Progenitor cell of endocrine pancreas (in vitro differentiated cells): Measurements from ENCODE around the gene ST8SIA5. TPM values are rescaled to one million over a fixed set of nuclear protein-coding genes. Genes with fewer than 3 reads are reported as not detected.

Experiments
- DNase-seq: peaks from one replicate; pipeline ENCODE4 v3.0.0; 2021; ENCODE audit warnings: low spot score; ENCODE audit not compliant: unreplicated experiment
- H3K27ac Mint-ChIP-seq: 2 replicates; pipeline ENCODE4 v1.8.0; 2021; ENCODE audit warnings: mild to moderate bottlenecking, moderate library complexity, mixed read lengths
- H3K27me3 Mint-ChIP-seq: 2 replicates; pipeline ENCODE4 v1.8.0; 2021; ENCODE audit warnings: mixed read lengths
- H3K36me3 Mint-ChIP-seq: 2 replicates; pipeline ENCODE4 v1.8.0; 2022; ENCODE audit warnings: mixed read lengths; ENCODE audit not compliant: insufficient read depth
- H3K4me1 Mint-ChIP-seq: 2 replicates; pipeline ENCODE4 v1.8.0; 2021; ENCODE audit warnings: low read depth, mixed read lengths
- H3K4me3 Mint-ChIP-seq: 2 replicates; pipeline ENCODE4 v1.8.0; 2021; ENCODE audit warnings: low read depth, mild to moderate bottlenecking, moderate library complexity, mixed read lengths
- H3K9me3 Mint-ChIP-seq: 2 replicates; pipeline ENCODE4 v1.8.0; 2021; ENCODE audit warnings: low read depth, mixed read lengths
- CTCF ChIP-seq: fragments of 200-600 bp; sonication (generic); IDR thresholded peaks from one replicate; pipeline ENCODE4 v1.5.0; 2021; ENCODE audit warnings: antibody characterized with exemption, mild to moderate bottlenecking; ENCODE audit not compliant: unreplicated experiment
- total RNA-seq: library from RNA; stranded (reverse); gene quantifications from 2 replicates; pipeline ENCODE4 v1.2.1, GENCODE V29; 2021

The ST8SIA5 gene
- total RNA-seq, 1 donor from 2014 or later = 5.3 TPM

DNA sequence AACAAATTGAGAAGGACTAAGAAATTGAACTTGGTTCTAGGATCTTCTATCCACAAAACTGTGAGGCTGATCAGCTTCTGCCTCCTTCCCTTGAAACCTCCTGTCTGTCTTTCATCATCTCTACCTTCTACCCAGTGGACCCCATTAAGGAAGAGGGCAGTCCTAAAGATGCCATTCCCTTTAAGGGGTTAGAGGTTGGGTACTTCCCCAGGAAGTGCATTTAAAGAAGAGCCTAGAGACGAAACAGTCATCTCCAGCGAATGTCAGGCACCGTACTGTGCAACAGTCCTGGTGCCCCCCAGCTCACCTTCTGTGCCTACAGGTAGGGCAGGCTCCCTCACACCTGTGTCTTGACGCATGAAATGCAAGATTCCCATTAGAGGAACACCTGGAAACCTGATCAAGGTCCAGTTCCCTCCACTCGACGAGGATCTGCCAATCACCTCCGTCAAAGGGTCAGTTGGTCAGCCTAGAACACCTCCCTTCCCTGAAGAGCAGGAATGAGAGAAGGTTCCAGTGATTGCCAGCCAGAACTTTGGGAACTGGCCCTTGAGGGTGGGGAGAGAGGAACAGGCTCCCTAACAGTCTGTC is 120.7 kb downstream of the ST8SIA5 start:
- no peak for DNase-seq
- Mint-ChIP-seq H3K4me1 (no peaks in the 10 kb centered on the region), H3K27me3 (peaks cover 3% of the 10 kb centered on the region), H3K36me3 (no peaks in the 10 kb centered on the region), H3K4me3 (no peak overlapping the region), H3K9me3 (no peaks in the 10 kb centered on the region), H3K27ac (no peak overlapping the region)
- no peak for TF ChIP-seq CTCF

DNA sequence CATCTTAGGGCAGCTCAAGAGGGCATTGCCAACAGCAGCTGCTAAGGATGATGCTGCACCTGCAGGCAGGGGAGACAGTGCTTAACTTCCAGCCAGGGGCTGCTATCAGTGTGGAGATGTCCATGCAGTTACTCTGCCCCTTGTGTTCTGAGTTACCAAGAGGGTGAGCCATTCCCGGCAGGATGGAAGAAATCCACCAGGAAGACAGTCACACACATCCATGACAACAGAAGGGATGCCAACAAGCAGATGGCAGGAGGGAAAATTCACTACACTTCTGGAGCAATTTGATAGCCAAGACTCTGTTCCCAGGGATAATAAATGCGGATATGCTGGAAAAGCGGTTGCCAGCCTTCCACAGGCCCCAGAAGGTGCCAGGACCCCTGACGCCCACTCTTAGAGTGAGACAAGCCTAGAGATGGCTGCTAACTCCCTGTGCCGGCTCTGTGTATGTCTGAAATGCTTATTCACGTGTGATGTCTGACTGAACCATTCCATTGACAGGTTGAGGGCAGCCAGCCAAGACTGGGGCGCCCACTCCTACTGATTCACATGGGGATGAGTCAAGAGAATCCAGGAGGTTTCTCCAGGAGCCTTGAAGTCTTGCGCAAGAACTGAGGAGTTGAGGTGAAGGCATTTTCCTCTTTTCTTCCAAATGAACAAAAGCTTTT is 124.3 kb downstream of the ST8SIA5 start:
- H3K9me3 Mint-ChIP-seq = no peaks in the 10 kb centered on the region
- H3K36me3 Mint-ChIP-seq = no peaks in the 10 kb centered on the region
- peaks cover 6% of the 10 kb centered on the region for H3K27me3 Mint-ChIP-seq
- DNase-seq = no peak
- H3K27ac Mint-ChIP-seq = no peak overlapping the region
- no peak for TF ChIP-seq CTCF
- no peaks in the 10 kb centered on the region for H3K4me1 Mint-ChIP-seq
- no peak overlapping the region for H3K4me3 Mint-ChIP-seq

DNA sequence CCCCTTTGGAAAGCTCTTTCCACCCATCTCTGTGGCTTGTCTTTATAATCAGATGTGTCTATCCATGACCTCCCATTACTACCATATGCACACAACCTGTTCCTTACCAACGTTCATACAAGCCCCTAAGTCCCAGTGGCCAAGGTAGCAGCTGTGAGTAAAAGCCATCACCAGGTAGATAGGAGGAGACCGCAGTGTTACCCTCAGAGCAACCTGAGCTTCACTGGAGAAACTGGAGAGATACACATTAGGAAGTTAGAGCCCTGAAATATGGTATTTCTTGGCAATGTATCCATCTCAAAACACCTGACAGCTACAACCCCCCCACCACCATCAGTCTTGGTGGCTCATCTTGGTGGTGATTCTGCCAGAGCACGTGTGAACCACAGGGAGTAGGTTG is 125.9 kb downstream of the ST8SIA5 start:
- Mint-ChIP-seq H3K27me3 (peaks cover 10% of the 10 kb centered on the region), H3K36me3 (no peaks in the 10 kb centered on the region), H3K9me3 (no peaks in the 10 kb centered on the region), H3K4me1 (no peaks in the 10 kb centered on the region), H3K27ac (no peak overlapping the region), H3K4me3 (no peak overlapping the region)
- DNase-seq = no peak
- no peak for TF ChIP-seq CTCF

DNA sequence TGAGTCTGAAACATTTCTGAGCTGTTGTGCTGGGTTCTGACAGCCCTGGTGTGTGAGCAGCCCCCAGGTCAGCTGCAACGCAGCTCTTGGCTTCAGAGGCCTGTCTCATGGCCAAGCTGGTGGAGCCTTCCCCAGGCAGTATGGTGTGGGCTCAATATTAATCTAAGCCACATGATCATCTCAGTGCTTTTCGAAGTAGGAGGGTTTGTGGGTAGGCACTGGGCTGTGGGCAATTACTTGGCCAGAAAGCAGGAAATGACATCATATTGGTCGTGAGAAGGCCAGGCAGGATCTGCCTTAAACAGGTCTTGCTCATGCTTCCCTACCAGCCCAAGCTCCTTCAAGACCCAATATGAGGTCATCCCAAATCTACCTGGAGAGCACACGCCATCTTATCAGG is 126.7 kb downstream of the ST8SIA5 start:
- H3K4me3 Mint-ChIP-seq = no peak overlapping the region
- no peak for DNase-seq
- H3K9me3 Mint-ChIP-seq = no peaks in the 10 kb centered on the region
- peaks cover 9% of the 10 kb centered on the region for H3K27me3 Mint-ChIP-seq
- H3K4me1 Mint-ChIP-seq = no peaks in the 10 kb centered on the region
- no peak for TF ChIP-seq CTCF
- H3K36me3 Mint-ChIP-seq = no peaks in the 10 kb centered on the region
- no peak overlapping the region for H3K27ac Mint-ChIP-seq

DNA sequence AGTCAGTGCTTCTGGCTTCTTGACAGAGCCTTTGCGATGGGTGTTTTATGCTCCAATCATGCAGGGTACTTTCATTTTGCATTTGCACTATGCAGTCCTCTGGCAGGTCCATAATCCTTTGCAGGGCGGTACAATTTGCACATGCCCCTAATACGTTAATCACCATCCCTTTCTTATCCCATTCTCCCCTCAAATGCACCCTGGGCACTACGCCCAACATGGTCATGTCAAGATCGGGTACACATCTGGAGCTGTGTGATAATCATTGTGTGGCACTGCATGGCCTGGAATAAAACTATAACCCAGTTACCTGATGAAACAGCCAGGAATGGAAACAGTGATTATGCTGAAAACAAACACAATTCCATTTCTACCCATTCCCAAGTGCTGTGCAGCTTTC is 127.5 kb downstream of the ST8SIA5 start:
- Mint-ChIP-seq H3K27me3 (peaks cover 13% of the 10 kb centered on the region), H3K4me3 (no peak overlapping the region), H3K9me3 (no peaks in the 10 kb centered on the region), H3K4me1 (no peaks in the 10 kb centered on the region), H3K36me3 (no peaks in the 10 kb centered on the region), H3K27ac (no peak overlapping the region)
- no peak for TF ChIP-seq CTCF
- DNase-seq = no peak
